Inflammatory macrophage treated with lipopolysaccharide for 1 hour (primary cell): Measurements from ENCODE around the gene PPP1R12B.
"Not testable (repeated sequence)": the region's sequence is repeated elsewhere in the genome, so short reads cannot be mapped to it uniquely, and the experiment has no call there.

Experiments used
- DNase-seq, 2 donors: peaks; one replicate each; pipeline ENCODE4 v3.0.0-alpha.2; 2020 to 2022

Gene PPP1R12B

GRCh38 chr1:202588503-202589189 is 240.1 kb downstream of the PPP1R12B start:
- DNase-seq = no peak

DNA sequence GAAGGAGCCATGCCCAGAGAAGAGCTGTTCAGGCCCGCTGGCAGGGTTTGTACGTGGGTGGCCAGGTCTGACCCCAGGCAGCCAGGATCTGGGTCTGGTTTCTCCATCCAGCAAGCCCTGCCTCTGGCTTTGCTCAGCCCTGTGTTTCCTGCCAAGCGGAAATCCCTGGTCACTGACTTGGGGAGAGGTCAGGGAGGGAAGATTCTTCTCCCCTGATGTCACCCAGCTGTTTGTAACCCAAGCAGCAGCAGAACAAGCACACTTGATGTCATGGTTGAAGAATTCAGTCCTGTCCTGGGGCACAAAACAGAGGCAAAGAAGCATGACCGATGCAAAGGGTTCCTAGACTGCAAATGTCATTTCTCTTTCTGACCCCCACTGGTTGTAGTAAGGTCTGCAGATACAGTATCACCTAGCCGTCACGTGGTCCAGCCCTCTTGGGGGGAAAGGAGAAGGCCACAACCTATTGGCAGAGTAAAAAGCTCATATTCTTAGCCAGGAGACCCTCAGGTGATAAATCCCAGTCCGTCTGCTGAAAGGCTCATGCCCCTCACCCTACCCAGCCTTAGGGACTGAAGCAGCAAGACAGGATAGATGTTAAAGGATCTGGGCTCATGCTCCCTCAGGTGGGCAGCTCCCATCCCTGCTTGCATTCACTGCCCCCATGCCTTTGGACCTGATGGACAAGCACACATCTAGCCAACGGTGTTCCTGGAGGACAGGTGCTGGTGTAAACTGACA is 240.9 kb downstream of the PPP1R12B start:
- DNase-seq = no peak

DNA sequence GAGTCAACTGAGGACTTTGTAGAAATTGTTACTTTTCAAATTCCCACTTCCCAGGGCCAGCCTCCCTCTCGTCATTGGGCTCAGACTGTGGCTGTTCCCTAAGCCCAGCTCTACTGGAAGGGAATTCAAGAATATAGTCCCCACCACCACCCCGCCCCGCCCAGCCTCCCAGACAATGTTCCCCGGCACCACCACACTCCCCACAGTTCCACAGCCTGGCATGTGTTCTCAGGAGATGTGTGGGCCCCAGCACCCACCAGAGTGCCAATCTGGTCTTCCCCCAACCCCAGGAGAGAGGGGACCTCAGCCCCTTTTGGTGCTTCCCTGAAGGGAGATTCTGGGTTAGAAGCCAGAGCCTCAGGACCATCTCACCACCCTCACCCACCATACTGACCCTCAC is 241.6 kb downstream of the PPP1R12B start:
- DNase-seq = no peak

GRCh38 chr1:202590975-202591411 is 242.5 kb downstream of the PPP1R12B start:
- no peak for DNase-seq

- no peak for DNase-seq
Observed at GRCh38 chr1:202591515-202591914, 243.0 kb downstream of the PPP1R12B start.

DNA sequence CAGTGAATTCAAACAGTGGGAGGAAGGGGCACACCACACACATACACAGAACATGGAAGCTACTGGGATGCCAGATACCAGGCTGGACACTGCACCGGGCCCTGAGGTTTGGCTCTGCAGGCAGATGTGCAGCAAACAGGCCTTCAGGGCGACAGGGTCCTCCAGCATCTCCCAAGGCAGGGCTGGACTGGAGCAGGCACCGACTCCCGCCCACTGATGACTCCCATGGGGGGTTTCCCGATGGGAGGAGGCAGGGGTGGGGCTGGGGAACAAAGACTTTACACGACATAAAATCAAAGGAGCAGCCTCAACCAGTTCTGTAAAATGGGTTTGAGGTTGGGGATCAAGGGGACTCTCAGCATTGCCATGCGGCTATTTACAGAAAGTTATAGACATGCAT is 243.6 kb downstream of the PPP1R12B start:
- DNase-seq = no peak

DNA sequence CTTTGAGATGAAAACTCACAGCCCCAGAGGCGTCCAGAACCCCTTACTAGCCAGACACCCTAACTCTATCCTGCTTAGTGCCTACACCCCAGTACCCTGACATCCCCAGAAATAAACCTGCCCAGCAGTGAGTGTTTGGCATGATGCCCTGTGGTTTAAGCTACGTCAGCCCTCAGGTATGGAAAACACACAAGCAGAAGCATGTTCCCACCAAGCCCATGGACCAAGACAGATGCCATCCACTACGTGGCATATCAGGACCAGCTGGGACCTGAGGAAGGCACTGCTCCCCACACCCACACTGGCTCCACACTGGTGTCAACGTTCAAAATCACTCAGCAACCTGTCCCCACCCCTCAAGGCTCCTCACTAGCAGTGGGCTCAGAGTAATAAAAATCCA is 245.3 kb downstream of the PPP1R12B start:
- DNase-seq = no peak

- DNase-seq = no peak
Observed at GRCh38 chr1:202596638-202597037, 248.1 kb downstream of the PPP1R12B start.

DNA sequence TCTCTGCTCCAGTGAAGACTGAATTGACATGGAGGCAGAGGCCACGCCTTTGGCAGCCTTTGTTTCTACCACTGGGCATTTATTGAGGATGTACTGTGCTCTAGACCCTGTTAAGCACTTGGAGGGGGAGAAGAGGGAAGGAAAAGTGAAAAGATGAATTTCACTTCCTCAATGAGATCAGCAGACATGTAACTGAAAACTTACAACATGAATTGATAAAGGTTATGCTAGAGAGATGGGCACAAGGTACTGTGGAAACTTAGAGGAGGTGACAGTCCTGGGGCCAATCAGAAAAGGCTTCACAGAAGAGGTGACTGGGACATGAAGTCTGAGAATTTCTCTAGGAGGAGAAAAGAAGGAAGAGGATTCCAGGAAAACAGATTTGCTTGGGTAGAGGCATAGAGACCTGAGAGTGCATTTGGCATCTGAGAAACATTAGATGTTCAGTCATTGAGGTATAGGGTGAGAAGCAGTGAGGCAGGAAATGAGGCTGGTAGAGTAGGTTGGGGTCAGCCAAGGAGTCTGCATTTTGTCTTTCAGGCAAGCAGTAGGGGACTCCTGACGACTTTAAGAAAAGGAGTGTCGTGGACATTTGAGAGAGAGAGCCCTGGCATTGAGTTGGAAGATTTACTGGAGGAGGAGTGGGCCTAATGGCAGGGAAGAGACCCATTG is 248.7 kb downstream of the PPP1R12B start:
- DNase-seq = no peak

GRCh38 chr1:202599669-202600431 is 251.4 kb downstream of the PPP1R12B start:
- DNase-seq = peak; percentile 51 to 52

GRCh38 chr1:202600432-202601041 is 252.0 kb downstream of the PPP1R12B start:
- no peak for DNase-seq

DNA sequence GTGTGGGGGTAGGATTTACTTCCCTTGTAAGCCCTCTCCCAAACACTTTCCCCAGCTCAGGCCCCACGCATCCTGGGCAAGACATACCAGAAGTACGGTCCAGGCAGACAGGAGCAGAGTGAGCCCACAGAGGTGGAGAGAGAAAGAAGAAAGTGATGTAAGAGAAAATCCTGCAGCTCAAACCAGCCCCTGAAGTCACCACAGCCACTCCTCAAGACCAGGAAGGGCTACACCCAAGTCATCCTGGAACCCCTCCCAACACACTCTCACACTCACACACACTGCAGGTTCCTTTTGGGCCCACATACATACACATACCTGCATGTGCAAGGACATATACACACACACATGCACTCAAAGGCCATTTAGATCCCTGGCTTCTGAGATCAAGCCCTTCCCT is 254.9 kb downstream of the PPP1R12B start:
- DNase-seq = no peak

GRCh38 chr1:202605515-202605914 is 257.0 kb downstream of the PPP1R12B start:
- DNase-seq = no peak

DNA sequence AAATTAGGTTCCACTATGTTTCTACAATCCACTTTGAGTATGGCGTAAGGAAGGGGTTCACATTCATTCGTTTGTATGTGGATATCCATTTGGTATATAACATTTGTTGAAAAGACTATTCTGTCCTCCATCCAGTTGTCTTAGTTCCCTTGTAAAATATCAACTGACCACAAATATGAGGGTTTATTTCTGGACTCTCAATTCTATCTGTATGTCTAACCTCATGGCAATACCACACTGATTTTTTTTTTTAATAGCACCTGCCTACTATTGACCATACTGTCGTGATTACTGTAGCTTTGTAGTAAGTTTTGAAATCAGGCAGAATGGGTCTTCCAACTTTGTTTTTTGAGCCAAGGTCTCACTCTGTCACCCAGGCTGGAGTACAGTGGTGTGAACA is 263.5 kb downstream of the PPP1R12B start:
- DNase-seq = not testable (repeated sequence)

DNA sequence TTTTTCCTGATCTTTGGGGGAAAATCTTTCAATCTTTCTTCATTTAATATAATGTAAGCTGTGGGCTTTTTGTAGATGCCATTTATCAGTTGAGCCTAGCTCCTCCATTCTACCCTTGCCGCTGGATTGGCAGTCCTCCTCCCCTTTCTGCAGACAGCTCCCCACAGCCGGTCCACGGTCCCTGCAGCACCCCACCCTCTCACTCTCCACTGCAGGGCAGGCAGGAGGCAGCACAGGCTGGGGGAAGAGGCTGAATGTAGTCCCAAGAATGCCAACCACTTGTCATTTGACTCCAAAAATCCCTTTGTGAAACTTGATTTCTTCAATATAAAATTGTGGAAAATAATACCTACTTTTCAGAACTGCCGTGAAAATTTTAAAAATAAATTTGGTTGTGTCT is 265.1 kb downstream of the PPP1R12B start:
- DNase-seq = no peak

- DNase-seq = peak in 1 of 2 donors; percentile 39
Observed at GRCh38 chr1:202614363-202615207, 266.1 kb downstream of the PPP1R12B start.

GRCh38 chr1:202615208-202615500 is 266.7 kb downstream of the PPP1R12B start:
- DNase-seq = not testable (repeated sequence)

GRCh38 chr1:202615501-202616354 is 267.2 kb downstream of the PPP1R12B start:
- DNase-seq = peak; percentile 92 to 95

DNA sequence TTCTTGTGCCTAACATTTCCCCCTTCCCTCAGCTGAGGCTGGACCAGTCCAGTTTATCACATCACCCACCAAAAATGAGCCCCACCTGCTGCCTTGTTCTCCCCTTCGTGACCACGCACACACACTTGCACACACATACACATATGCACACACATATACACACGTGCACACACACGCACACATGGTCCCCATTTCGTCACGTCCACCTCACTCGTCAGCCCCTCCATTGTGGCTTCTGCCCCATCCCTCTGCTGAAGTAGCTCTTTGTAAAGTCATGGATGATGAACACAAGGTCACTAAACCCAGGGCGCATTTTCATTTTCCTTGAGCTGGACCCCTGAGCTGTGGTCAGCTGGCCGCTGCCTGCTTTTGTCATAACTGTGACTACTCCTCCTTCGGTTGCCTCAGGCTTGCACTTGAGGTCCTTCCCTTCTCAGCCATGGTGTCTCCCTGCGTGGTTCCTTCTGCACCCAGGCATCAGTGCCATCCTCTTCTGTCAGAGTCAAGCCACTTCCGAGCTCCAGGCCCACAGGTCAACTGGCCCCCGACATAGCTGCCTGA is 267.9 kb downstream of the PPP1R12B start:
- peak in 1 of 2 donors; percentile 36 for DNase-seq

DNA sequence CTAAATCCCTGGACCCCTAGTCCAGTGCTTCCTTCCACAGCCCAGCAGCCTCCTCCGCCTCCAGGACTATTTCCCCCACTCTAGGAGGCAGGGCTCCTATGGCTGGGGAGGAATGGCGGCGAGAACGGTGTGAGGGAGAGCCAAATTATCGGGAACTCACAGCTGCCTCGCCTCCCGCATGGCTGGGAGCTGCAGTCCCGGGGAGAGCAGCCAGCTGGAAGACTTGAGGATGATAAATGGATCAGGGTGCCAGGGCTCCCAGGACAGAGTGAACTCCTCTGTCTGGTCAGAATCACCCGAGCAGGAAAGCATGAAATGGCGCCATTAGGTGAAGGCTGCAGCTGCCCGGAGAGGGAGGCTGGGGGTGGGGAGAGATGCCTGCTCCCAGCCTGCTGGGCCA is 270.5 kb downstream of the PPP1R12B start:
- not testable (repeated sequence) for DNase-seq
